ENCODE data around the gene LRFN5.
"Not testable (repeated sequence)": the region's sequence is repeated elsewhere in the genome, so short reads cannot be mapped to it uniquely, and the experiment has no call there.

DNA sequence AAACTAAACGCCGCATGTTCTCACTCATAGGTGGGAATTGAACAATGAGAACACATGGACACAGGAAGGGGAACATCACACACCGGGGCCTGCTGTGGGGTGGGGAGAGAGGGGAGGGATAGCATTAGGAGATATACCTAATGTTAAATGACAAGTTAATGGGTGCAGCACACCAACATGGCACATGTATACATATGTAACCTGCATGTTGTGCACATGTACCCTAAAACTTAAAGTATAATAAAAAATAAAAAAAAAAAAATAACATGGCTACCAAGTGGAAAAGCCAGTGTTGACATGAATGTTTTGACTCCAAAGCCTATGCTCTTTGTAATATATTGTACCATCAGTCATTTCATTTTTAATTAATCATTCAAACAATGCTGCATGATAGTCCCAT is 39.8 kb upstream of the LRFN5 start:
- TF ChIP-seq, protein P1, sequence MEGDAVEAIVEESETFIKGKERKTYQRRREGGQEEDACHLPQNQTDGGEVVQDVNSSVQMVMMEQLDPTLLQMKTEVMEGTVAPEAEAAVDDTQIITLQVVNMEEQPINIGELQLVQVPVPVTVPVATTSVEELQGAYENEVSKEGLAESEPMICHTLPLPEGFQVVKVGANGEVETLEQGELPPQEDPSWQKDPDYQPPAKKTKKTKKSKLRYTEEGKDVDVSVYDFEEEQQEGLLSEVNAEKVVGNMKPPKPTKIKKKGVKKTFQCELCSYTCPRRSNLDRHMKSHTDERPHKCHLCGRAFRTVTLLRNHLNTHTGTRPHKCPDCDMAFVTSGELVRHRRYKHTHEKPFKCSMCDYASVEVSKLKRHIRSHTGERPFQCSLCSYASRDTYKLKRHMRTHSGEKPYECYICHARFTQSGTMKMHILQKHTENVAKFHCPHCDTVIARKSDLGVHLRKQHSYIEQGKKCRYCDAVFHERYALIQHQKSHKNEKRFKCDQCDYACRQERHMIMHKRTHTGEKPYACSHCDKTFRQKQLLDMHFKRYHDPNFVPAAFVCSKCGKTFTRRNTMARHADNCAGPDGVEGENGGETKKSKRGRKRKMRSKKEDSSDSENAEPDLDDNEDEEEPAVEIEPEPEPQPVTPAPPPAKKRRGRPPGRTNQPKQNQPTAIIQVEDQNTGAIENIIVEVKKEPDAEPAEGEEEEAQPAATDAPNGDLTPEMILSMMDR (IDR thresholded peaks at IDR 0.05; ENCODE audit: borderline replicate concordance, extremely low read depth, low read length, poor library complexity, severe bottlenecking) = not testable (repeated sequence)
- not testable (repeated sequence) for TF ChIP-seq EZH2 (IDR thresholded peaks at IDR 0.05; ENCODE audit: borderline replicate concordance, low read depth, low read length, severe bottlenecking)

Measured in DND-41 (cell line).